PFSK-1 (cell line): ENCODE results near the gene OMA1.

Experiments used
- FOXP2 ChIP-seq: optimal IDR thresholded peaks from 2 replicates; pipeline ENCODE3; 2011; ENCODE audit warnings: borderline replicate concordance, control low read depth, inconsistent platforms; ENCODE audit not compliant: insufficient read depth; ENCODE audit errors: extremely low read length, extremely low read depth
- POLR2AphosphoS5 ChIP-seq: IDR thresholded peaks from 2 replicates; pipeline ENCODE4 v1.6.1; 2012; ENCODE audit warnings: low read depth, mild to moderate bottlenecking, control low read depth, low read length, moderate library complexity
- REST ChIP-seq, 2 experiments: IDR thresholded peaks; 2 replicates each; pipeline versions ENCODE4 v1.6.1 to v1.8.0; 2011 to 2012; ENCODE audit warnings: low read depth in 2 of 2, low read length in 2 of 2, control low read depth in 1 of 2, inconsistent platforms in 1 of 2, mild to moderate bottlenecking in 1 of 2, moderate library complexity in 1 of 2; ENCODE audit not compliant: insufficient read depth in 1 of 2
- SIN3A ChIP-seq: IDR thresholded peaks from 2 replicates; pipeline ENCODE4 v1.6.1; 2012; ENCODE audit warnings: mild to moderate bottlenecking, low read length, moderate library complexity, borderline replicate concordance; ENCODE audit not compliant: insufficient read depth
- TAF1 ChIP-seq: IDR thresholded peaks from 2 replicates; pipeline ENCODE4 v1.6.1; 2012; ENCODE audit warnings: low read length, control low read depth, borderline replicate concordance; ENCODE audit not compliant: insufficient read depth

The OMA1 gene

DNA sequence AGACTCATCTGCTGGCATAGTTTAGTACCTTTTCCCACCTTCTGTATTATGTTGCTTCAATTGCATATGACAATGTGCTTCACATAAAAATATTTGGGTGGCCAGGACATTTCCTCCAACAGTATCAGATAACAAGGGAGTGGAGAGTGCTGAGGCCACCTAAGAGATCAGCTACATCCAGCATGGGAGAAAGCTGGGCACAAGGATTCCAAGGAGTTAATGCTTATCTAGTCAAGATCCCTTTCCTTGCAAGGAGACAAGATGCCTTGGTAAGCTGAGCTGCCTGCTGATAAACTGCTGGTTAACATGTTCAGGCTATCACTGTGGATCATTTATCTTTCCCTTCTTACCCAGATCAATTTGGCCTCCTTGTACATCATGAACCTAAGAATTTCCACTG is 25.1 kb upstream of the OMA1 start:
- TF ChIP-seq POLR2AphosphoS5: no peak
- TF ChIP-seq FOXP2: no peak
- TF ChIP-seq TAF1: no peak
- no peak for TF ChIP-seq SIN3A
- no peak for TF ChIP-seq REST (IDR thresholded peaks at IDR 0.05; ENCODE audit: insufficient read depth in 1 of 2, low read depth in 2 of 2, low read length in 2 of 2)

DNA sequence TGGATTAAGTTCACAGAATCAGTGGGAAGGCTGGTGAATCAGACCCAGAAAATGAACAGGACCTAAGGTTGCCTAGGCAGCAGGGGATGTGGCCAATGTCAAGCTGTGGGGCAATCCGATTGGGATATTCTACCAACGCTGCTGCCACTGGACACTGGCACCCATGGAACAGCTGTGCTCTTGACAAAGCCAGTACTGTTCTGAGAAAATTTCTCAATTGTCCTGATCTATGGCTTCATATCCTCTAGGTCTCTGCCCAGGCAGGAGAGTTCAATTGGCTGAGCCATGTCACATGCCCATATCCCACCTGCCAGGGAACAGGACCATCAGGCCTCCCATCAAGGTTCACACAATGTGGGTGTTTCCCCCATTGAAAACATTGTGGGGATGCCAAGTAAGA is 24.3 kb upstream of the OMA1 start:
- TF ChIP-seq SIN3A: no peak
- no peak for TF ChIP-seq FOXP2
- TF ChIP-seq REST (IDR thresholded peaks at IDR 0.05; ENCODE audit: insufficient read depth in 1 of 2, low read depth in 2 of 2, low read length in 2 of 2): no peak
- no peak for TF ChIP-seq POLR2AphosphoS5
- TF ChIP-seq TAF1: no peak

- no peak for TF ChIP-seq SIN3A
- TF ChIP-seq FOXP2: no peak
- no peak for TF ChIP-seq POLR2AphosphoS5
- no peak for TF ChIP-seq TAF1
- no peak for TF ChIP-seq REST (IDR thresholded peaks at IDR 0.05; ENCODE audit: insufficient read depth in 1 of 2, low read depth in 2 of 2, low read length in 2 of 2)
These were observed 23.6 kb upstream of the OMA1 start for GRCh38 chr1:58570094-58570493.

DNA sequence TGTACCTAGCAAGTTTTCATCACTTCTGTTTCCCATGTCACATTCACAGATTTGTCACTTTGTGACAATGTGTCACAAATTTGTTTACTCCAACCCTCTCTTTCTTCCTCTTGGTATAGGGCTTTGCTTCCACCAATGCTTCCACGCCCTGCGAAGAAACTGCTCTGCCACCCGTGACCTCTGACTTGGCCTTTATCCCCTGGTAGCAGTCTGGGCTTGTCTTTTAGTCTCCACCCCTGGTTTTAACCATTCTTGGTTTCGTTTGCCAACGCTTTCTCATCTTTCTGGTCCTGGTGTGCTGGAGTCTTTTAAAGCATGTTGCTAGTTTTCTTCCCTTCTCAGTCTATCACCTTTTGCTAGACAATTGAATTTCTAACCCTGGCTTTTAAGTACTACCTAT is 22.4 kb upstream of the OMA1 start:
- TF ChIP-seq SIN3A (no peak), FOXP2 (no peak), REST (IDR thresholded peaks at IDR 0.05; ENCODE audit: insufficient read depth in 1 of 2, low read depth in 2 of 2, low read length in 2 of 2) (no peak), TAF1 (no peak), POLR2AphosphoS5 (no peak)

DNA sequence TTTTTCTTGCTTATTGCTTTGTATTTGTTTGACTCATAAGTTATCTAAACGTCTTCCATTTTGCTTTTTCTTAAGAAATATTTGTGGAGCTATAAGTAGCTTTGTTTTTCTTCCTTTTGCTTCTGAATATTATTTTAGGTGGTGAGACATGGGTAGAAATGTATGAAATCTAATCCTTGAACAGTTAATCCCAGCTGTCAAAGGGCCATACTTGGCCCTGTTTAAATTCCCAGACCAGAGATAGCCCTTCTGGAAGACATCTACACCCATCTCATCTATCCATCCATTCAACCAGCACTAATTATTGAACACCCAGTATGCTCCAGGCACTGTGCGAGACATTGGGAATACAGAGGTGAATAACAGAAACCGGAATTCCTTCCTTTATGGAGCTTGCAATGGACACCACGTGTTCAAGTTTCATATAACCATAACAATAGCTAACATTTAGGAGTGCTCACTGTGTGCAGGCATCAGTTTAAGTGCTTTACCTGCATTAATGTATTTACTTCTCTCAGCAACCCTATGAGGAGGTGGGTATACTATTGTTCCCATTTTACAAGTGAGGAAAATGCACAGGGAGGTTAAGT is 21.8 kb upstream of the OMA1 start:
- TF ChIP-seq FOXP2 (no peak), TAF1 (no peak), POLR2AphosphoS5 (no peak), REST (IDR thresholded peaks at IDR 0.05; ENCODE audit: insufficient read depth in 1 of 2, low read depth in 2 of 2, low read length in 2 of 2) (no peak), SIN3A (no peak)
